ENCODE data around the gene ARPC1B.

DNA sequence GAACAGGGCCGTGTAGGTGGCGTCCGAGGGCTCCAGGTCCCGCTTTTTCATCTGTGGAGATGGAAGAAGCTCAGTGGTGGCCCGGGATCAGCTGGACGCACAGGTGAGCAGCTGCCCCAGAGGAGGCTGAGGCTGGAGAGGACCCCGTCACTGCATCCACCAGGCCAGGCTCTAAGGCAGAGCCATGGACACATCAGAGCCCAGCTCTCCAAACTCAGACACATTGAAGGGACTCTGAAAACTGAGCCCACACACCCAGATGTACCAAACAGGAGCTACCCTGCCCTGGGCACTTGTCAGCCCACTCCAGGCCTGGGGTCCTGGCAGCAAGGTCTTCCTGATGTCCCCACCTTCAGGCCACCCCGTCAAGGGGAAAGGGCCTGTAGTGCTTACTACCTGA, 55.2 kb downstream of the ARPC1B start:
- TF ChIP-seq YY1 (IDR thresholded peaks at IDR 0.05; ENCODE audit: borderline replicate concordance in 1 of 3, control insufficient read depth in 1 of 3, extremely low read depth in 1 of 3, insufficient read depth in 3 of 3, insufficient read length in 1 of 3, insufficient replicate concordance in 2 of 3, low read depth in 1 of 3, low read length in 2 of 3) = no peak
- TF ChIP-seq, protein P1, sequence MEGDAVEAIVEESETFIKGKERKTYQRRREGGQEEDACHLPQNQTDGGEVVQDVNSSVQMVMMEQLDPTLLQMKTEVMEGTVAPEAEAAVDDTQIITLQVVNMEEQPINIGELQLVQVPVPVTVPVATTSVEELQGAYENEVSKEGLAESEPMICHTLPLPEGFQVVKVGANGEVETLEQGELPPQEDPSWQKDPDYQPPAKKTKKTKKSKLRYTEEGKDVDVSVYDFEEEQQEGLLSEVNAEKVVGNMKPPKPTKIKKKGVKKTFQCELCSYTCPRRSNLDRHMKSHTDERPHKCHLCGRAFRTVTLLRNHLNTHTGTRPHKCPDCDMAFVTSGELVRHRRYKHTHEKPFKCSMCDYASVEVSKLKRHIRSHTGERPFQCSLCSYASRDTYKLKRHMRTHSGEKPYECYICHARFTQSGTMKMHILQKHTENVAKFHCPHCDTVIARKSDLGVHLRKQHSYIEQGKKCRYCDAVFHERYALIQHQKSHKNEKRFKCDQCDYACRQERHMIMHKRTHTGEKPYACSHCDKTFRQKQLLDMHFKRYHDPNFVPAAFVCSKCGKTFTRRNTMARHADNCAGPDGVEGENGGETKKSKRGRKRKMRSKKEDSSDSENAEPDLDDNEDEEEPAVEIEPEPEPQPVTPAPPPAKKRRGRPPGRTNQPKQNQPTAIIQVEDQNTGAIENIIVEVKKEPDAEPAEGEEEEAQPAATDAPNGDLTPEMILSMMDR (IDR thresholded peaks at IDR 0.05 in 2 of 3, conservative IDR thresholded peaks at IDR 0.05 in 1 of 3; ENCODE audit: insufficient read depth in 2 of 3, low read depth in 1 of 3, low read length in 3 of 3) = no peak
- TF ChIP-seq ZNF274 (IDR thresholded peaks at IDR 0.05; ENCODE audit: borderline replicate concordance, low read depth, low read length) = no peak

Measured in K562 (cell line).